ENCODE results near the gene RAB27B.

DNA sequence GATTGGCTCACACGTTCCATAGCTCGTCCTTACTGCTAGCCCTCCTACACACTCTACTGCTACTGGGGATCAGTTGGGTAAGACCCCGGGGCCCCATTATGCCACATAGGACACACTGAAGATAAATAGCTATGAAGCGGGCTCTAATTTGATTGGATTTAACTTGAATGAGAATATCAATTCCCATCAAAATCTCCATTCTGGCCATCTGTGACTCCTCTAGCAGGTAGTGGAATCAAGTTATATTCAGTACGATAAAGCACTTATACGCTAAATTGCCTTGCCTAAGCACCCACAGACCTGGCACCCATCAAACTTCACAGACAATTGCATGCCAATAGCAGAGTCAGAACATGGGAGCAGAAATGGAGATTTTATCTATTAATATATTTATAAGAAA is 91.1 kb downstream of the RAB27B start:
- TF ChIP-seq CTCF (IDR thresholded peaks at IDR 0.05) (no peak), POLR2A (IDR thresholded peaks at IDR 0.05; ENCODE audit: low read depth) (no peak)
